Cardiac muscle cell (in vitro differentiated cells and primary cell): ENCODE measurements around the gene CACNB4. TPM values are rescaled to one million over a fixed set of nuclear protein-coding genes. Genes with fewer than 3 reads are reported as not detected.
"Not testable (repeated sequence)": the region's sequence is repeated elsewhere in the genome, so short reads cannot be mapped to it uniquely, and the experiment has no call there.

Experiments
- DNase-seq, 2 donors: peaks; one replicate each; pipeline versions ENCODE4 v3.0.0 to v3.0.0-alpha.2; 2010 to 2017; ENCODE audit warnings: low read depth in 1 of 2, low spot score in 1 of 2
- H3K27ac ChIP-seq: fragments of 200-600 bp; sonication (generic); 2 replicates; pipeline ENCODE4 v1.5.1; 2016
- H3K27me3 ChIP-seq: fragments of 200-600 bp; sonication (generic); 2 replicates; pipeline ENCODE4 v1.6.0; 2016; ENCODE audit warnings: control low read depth
- H3K36me3 ChIP-seq: fragments of 200-600 bp; sonication (generic); 2 replicates; pipeline ENCODE4 v1.5.1; 2016; ENCODE audit warnings: control low read depth
- H3K4me1 ChIP-seq: fragments of 200-600 bp; sonication (generic); 2 replicates; pipeline ENCODE4 v1.8.1; 2017; ENCODE audit warnings: low read depth, mild to moderate bottlenecking, mixed run types
- H3K4me3 ChIP-seq: fragments of 200-600 bp; sonication (generic); 2 replicates; pipeline ENCODE4 v1.5.1; 2016; ENCODE audit warnings: mild to moderate bottlenecking
- H3K9me3 ChIP-seq: fragments of 200-600 bp; sonication (generic); 2 replicates; pipeline ENCODE4 v1.5.1; 2017; ENCODE audit warnings: low read depth, mild to moderate bottlenecking, control low read depth
- polyA plus RNA-seq: library from polyadenylated mRNA; unstranded; fragments of >200 nt; fragmentation: Nextera tagmentation; extraction: Ambion mirVana; gene quantifications from 2 replicates; pipeline ENCODE4 v1.2.1, GENCODE V29; 2016
- total RNA-seq: library from RNA; depleted of rRNA; stranded (reverse); fragments of >200 nt; gene quantifications from 2 replicates; pipeline ENCODE4 v1.2.3, GENCODE V29; 2016
- TF ChIP-seq, protein P1 (sequence below): IDR thresholded peaks from 2 replicates; pipeline ENCODE4 v1.5.1; 2012; ENCODE audit warnings: low read depth, mild to moderate bottlenecking, low read length

CACNB4 gene
- total and polyA plus RNA-seq, 2 experiments from 2014 or later, result 0.09 to 0.18 TPM

DNA sequence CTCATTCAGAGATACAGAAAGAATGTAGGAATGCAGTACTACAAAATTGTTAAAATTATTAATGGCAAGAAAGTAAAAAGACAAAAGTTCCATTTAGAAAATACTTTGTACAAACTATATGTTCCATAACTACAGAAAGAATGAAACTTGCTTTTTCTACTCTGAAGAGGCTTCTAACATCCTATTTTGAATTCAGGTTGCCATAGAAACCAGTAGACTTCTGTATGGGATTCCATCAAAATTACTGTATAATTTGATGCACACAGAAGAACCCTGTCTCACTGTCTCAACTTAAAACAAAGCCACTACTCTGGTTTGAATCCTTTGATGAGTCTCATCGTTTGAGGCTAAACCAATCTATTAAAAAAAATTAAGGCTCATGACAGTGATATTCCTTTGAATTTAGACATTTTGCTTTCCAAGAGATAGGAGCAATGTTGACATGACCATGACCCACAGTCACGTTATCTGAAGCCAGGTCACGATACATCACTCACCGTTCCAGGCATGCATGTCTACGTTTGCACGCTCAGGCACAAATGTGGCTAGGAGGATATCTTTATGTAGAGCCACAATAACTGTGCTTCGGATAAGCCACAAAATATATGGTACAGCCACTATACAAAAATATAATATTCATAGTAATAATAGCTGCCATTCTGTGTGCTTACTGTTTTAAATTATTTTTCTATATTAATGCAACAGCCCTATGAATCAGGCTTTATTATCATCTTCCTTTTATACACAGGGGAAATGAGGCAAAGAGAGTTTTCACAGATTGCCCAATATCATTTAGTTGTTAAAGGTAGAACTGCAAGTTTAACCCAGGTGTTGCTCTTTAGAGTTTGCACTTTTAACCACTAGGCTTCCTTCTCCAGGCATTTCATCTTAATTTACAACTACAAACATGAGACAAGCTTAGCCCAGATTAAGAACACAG is 82.4 kb downstream of the CACNB4 start:
- TF ChIP-seq, protein P1, sequence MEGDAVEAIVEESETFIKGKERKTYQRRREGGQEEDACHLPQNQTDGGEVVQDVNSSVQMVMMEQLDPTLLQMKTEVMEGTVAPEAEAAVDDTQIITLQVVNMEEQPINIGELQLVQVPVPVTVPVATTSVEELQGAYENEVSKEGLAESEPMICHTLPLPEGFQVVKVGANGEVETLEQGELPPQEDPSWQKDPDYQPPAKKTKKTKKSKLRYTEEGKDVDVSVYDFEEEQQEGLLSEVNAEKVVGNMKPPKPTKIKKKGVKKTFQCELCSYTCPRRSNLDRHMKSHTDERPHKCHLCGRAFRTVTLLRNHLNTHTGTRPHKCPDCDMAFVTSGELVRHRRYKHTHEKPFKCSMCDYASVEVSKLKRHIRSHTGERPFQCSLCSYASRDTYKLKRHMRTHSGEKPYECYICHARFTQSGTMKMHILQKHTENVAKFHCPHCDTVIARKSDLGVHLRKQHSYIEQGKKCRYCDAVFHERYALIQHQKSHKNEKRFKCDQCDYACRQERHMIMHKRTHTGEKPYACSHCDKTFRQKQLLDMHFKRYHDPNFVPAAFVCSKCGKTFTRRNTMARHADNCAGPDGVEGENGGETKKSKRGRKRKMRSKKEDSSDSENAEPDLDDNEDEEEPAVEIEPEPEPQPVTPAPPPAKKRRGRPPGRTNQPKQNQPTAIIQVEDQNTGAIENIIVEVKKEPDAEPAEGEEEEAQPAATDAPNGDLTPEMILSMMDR, result no peak
- Histone ChIP-seq H3K4me3 (no peak overlapping the region), H3K9me3 (no peaks in the 10 kb centered on the region), H3K36me3 (no peaks in the 10 kb centered on the region), H3K4me1 (no peaks in the 10 kb centered on the region), H3K27ac (no peak overlapping the region), H3K27me3 (peaks cover 9% of the 10 kb centered on the region)
- DNase-seq, result no peak

DNA sequence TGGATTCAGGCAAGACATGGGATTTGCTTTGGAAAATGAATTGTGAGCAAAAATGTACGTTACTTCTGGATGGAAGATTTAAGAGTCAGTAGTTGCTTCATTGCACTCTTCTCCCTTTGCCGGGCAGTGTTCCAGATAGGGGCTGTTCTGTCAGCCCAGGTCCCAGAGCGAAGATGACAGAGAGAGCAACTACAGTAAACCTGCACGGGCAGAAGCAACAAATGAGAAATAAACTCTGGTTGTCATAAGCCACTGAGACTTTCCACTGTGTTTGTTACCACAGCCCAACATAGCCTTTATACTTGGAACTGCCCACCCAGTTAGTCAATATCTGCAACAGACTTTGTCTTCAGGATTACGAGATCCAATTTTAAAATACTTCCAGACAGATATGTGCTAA is 83.3 kb downstream of the CACNB4 start:
- H3K36me3 ChIP-seq, result no peaks in the 10 kb centered on the region
- peaks cover 14% of the 10 kb centered on the region for H3K27me3 ChIP-seq
- no peak for DNase-seq
- H3K9me3 ChIP-seq, result no peaks in the 10 kb centered on the region
- H3K4me1 ChIP-seq, result no peaks in the 10 kb centered on the region
- H3K4me3 ChIP-seq, result no peak overlapping the region
- TF ChIP-seq, protein P1, result no peak
- no peak overlapping the region for H3K27ac ChIP-seq

DNA sequence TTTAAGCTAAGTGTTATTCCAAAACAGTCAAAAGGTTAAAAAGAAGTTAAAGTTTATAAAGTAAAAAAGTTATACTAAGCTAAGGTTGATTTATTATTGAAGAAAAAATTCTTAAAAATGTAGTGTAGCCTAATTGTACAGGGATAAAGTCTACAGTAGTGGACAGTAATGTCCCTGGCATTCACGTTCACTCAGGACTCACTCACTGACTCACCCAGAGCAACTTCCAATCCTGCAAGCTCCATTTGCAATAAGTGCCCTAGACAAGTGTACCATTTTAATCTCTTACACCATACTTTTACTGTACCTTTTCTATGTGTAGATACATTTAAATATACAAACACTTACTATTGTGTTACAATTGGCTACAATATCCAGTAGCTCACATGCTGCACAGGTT is 86.1 kb downstream of the CACNB4 start:
- no peak overlapping the region for H3K4me3 ChIP-seq
- no peaks in the 10 kb centered on the region for H3K4me1 ChIP-seq
- TF ChIP-seq, protein P1, result no peak
- no peak for DNase-seq
- H3K27me3 ChIP-seq, result peaks cover 8% of the 10 kb centered on the region
- H3K27ac ChIP-seq, result no peak overlapping the region
- no peaks in the 10 kb centered on the region for H3K9me3 ChIP-seq
- no peaks in the 10 kb centered on the region for H3K36me3 ChIP-seq

DNA sequence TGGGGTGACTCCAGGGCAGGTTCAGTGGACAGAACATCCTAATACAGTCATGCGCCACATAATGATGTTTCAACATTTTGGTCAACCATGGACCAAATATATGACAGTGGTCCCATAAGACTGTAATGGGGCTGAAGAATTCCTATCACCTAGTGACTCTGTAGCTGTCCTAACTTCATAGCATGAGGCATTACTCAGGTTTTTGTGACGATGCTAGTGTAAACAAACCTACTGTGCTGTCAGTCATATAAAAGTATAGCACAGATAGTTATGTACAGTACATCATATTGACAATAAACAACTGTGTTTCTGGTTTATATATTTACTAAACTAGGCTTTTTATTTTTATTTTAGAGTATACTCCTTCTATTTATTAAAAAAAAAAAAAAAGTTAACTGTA is 87.1 kb downstream of the CACNB4 start:
- peaks cover 8% of the 10 kb centered on the region for H3K27me3 ChIP-seq
- no peaks in the 10 kb centered on the region for H3K4me1 ChIP-seq
- no peaks in the 10 kb centered on the region for H3K36me3 ChIP-seq
- H3K27ac ChIP-seq, result no peak overlapping the region
- H3K4me3 ChIP-seq, result no peak overlapping the region
- DNase-seq, result no peak
- no peaks in the 10 kb centered on the region for H3K9me3 ChIP-seq
- TF ChIP-seq, protein P1, result no peak

DNA sequence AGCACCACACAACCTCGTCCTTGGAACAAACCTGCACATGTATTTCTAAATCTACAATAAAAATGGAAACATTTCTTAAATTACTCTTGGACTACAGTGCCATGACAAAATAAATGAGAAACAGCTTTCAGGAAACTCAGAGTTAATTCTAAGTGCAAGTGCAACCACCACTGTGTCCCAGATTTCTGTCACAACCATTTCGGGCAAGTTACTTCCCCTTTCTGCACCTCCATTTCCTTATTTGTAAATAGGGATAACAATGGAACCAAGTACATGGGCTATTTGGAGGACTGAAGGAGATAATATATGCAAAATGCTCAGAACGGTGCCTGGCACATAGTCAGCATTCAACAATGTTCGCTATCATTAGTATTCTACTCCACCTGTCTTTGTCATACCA is 93.2 kb downstream of the CACNB4 start:
- H3K27ac ChIP-seq, result no peak overlapping the region
- no peaks in the 10 kb centered on the region for H3K4me1 ChIP-seq
- H3K36me3 ChIP-seq, result no peaks in the 10 kb centered on the region
- H3K27me3 ChIP-seq, result no peaks in the 10 kb centered on the region
- no peaks in the 10 kb centered on the region for H3K9me3 ChIP-seq
- TF ChIP-seq, protein P1, result no peak
- no peak overlapping the region for H3K4me3 ChIP-seq
- DNase-seq, result no peak

DNA sequence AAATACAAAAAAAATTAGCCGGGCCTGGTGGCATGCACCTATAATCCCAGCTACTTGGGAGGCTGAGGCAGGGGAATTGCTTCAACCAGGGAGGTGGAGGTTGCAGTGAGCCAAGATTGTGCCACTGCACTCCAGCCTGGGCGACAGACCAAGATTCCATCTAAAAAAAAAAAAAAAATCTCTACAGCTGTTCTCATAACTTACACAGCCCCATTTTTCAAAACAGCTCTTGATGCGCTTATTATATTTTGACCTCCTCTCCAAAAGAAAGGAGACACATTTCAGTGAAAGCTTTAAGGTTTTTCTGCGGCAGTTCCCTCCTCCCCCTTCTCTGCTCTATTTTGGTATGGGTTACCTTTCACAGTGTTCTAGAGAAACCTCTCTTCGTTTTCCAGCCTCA is 95.6 kb downstream of the CACNB4 start:
- not testable (repeated sequence) for H3K9me3 ChIP-seq, H3K27me3 ChIP-seq, H3K4me3 ChIP-seq, H3K36me3 ChIP-seq, H3K4me1 ChIP-seq, DNase-seq, H3K27ac ChIP-seq
